ENCODE results near the gene LRG1.

DNA sequence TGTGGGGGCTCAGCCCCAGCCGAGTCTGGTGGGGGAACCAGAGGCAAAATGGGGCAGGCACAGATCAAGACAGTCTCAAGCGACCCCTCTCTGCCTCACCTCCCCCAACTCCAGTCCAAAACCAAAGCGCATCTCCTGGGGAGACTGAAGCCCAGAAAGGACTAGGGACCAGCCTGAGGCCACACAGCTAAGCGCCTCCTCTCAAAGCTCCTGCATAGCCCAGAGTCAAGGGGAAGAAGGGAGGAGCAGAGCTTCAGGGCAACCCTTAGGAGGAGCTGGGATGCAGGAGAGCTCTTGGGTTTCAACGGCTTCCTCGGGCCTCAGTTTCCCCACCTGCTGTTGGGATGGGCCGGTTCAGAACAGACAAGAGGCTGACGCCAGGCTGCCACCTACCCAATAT is 39.6 kb upstream of the LRG1 start:
- TF ChIP-seq GATA3 (IDR thresholded peaks at IDR 0.05; ENCODE audit: low read depth, low read length) (no peak), GATA2 (IDR thresholded peaks at IDR 0.05; ENCODE audit: low read depth, low read length) (no peak)

Data from SH-SY5Y (cell line).